CD4-positive, alpha-beta T cell treated with Interleukin-4 for 4 hours (primary cell): ENCODE measurements around the gene TBXAS1.
"Not testable (repeated sequence)": the region's sequence is repeated elsewhere in the genome, so short reads cannot be mapped to it uniquely, and the experiment has no call there.

Source experiments
- DNase-seq: peaks from one replicate; pipeline ENCODE4 v3.0.0-alpha.2; 2020

The TBXAS1 gene

GRCh38 chr7:139828446-139828845, 618 bp upstream of the TBXAS1 start:
- DNase-seq: no peak

DNA sequence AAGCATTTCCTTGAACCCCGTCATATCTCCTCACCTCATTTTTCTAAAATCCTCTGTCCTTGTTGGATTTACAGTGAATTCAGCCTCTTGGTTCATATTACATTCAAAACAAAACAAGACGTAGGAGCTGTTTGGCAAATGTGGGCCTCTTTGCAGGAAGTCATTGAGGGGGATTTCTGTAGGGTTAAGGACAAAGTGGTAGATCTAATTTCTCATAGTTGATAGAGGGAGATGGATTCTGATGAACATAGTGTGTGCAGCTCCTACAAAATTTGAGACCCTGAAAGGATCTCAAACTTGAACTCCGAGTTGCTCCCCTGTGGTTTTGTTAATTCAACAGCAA, 682 bp downstream of the TBXAS1 start:
- DNase-seq: no peak

DNA sequence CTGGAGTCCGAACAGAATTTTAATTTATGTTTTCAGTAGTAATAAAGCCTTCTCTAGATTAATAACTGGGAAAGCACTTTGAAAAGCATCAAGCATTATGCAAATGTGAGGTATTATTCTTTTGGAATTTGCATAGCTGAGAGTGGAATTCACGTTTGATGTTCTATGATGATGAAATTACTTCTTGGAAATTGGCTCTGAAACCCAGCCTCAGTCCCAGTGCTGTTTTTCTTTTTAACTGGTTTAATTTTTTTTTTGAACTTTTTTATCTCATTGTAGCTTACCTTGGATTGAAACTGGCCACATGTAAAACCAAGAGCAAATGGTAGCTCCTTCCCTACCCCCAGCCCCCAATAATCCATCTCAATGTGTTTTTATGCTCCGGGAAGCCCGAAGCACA, 1.2 kb downstream of the TBXAS1 start:
- no peak for DNase-seq

- DNase-seq: no peak
These were observed 1.9 kb downstream of the TBXAS1 start for GRCh38 chr7:139830782-139831501.

DNA sequence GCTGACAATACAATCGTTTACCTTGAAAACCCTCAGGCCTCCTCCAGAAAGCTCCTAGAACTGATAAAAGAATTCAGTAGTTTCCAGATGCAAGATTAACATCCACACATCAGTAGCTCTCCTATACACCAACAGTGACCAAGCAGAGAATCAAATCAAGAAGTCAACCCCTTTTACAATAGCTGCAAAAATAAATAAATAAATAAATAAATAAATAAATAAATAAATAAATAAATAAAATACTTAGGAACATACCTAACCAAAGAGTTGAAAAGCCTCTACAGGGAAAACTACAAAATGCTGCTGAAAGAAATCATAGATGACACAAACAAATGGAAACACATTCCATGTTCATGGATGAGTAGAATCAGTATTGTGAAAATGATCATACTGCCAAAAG, 6.8 kb downstream of the TBXAS1 start:
- not testable (repeated sequence) for DNase-seq

DNA sequence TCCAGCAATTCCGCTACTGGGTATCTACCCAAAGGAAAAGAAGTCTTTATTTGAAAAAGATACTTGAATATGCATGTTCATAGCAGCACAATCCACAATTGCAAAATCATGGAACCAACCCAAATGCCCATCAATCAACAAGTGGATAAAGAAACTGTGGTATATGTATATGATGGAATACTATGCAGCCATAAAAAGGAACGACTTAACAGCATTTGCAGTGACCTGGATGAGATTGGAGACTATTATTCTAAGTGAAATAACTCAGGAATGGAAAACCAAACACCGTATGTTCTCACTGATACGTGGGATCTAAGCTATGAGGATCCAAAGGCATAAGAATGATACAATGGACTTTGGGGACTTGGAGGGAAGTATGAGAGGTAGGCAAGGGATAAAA, 8.2 kb downstream of the TBXAS1 start:
- DNase-seq: not testable (repeated sequence)

- DNase-seq: no peak
These were observed 9.2 kb downstream of the TBXAS1 start for GRCh38 chr7:139838276-139838675.

GRCh38 chr7:139838876-139839275, 9.8 kb downstream of the TBXAS1 start:
- DNase-seq: no peak

GRCh38 chr7:139840776-139841175, 11.7 kb downstream of the TBXAS1 start:
- no peak for DNase-seq

GRCh38 chr7:139842401-139843210, 13.5 kb downstream of the TBXAS1 start:
- no peak for DNase-seq

GRCh38 chr7:139843211-139843537, 14.1 kb downstream of the TBXAS1 start:
- not testable (repeated sequence) for DNase-seq

DNA sequence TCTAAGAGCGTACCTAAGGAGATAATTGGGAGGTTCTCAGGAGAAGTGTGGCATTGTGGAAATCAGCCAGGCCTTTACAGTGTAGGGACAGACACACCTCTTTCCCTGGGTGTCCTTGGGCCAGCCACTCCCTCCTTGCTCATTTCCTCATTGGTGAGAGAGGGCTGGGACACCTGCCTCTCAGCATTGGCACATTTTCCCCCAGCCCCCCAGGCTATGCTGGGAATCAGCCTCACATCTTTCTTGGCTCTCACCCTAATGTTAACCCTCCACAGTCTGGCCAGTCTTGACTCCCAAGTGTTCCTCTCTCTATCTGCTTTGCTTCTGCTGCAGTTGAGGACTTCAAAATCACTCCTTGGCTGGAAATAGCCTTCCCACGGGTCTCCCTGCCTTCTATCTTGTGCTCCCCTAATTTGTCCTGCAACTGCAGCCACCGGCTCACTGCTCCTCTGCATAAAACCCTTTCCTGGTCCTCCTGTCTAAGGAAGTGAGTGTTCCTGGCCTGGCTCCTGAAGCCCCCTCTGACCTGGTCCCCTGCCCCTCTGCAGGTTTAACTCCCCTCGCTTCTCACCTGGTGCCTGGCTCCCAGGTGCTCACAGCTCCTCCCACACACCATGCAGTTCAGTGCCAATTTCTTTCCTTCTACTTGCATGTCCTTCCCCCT, 15.8 kb downstream of the TBXAS1 start:
- no peak for DNase-seq

GRCh38 chr7:139845443-139845805, 16.4 kb downstream of the TBXAS1 start:
- no peak for DNase-seq

DNA sequence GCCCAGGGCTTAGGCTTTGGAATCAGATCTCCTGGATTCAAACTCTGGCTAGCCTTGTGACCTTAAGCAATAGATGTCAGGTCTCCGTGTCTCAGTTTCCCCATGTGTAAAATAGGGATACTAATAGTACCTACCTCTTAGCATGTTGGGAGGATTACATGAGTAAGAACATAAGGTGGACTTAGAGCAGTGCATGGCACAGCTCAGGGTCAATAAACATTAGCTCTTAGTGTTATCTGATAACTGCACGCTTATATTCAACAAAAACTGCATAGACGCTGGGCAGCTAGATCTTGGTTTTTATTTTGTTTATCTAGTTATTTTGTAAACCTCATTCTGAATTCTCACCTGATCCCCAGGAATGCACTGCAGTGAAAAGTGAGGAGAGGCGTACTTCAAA, 17.2 kb downstream of the TBXAS1 start:
- no peak for DNase-seq

DNA sequence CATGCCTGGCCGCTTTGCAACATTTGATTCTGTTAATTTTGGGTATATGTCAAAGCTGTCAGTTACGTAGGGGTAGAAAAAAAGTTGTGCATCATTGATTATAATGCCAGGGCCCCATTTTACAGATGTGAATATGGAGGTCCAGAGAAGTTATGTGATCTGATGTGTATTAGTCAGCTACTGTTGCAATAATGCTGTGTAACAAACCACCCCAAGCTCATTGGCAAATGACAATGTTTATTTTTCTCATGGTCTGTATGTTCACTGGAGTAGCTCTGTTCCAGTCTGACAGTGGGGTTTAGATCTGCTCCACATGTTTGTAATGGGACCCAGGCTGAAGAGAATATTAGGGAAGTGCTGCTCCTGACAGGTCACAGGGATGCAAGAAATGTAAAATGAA, 19.2 kb downstream of the TBXAS1 start:
- no peak for DNase-seq

DNA sequence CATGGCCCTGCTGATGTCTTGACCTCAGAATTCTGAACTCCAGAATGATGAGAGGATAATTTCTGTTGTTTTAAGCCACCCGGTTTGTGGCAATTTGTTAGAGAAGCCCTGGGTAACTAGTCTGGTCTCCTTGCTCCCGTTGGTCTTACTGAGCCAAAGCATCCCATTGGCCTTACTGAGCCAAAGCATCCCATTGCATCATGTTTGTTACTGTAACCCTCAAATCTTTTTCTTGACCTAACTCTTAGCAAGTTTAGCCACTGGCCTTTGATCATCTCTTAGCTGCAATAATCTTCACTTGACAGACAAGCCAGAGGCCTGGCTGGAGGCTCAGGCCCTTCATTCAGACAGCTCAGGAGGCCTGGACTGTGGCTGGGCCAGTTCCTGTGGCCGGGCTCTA, 21.8 kb downstream of the TBXAS1 start:
- DNase-seq: no peak

- no peak for DNase-seq
These were observed 22.9 kb downstream of the TBXAS1 start for GRCh38 chr7:139851770-139852481.

- DNase-seq: no peak
These were observed 23.4 kb downstream of the TBXAS1 start for GRCh38 chr7:139852482-139852845.

DNA sequence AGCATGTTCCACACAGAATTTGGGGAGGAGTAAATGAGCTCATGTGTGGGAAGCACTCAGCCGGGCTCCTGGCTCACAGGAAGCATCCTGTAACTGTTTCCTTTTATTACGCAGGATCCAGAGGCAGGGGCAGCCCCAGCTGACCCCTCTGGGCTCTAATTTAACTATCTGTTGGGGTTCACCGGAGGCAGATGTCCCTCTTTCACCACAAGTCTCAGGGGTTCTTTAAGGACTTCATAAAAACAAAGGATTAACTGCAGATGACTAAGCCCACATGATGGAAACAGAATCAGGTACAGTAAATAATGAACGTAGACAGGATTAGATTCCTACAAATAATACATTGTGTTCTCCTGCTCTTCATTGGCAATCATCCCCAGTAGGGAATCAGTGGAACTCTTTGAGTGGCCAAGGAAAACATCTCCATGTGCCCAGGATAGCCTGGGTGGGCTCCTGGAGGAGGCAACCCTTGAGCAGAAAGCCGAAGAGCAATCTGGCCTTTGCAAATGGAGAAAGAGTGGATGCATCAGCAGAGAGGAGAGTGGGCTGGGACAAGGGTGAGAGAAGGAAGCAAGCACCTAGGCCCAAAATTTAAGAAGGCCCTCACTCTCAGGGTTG, 24.6 kb downstream of the TBXAS1 start:
- DNase-seq: no peak

- DNase-seq: no peak
These were observed 25.1 kb downstream of the TBXAS1 start for GRCh38 chr7:139854124-139854511.

- DNase-seq: no peak
These were observed 25.9 kb downstream of the TBXAS1 start for GRCh38 chr7:139854803-139855497.

- peak; percentile 24 for DNase-seq
These were observed 26.6 kb downstream of the TBXAS1 start for GRCh38 chr7:139855498-139856270.
